ENCODE data around the gene ADAMTSL2.

Gene ADAMTSL2

GRCh38 chr9:133534346-133535291 lies at the start of gene ADAMTSL2:
TSS of gene ADAMTSL2 (plus strand) at chr9:133534704. CDS start at chr9:133536713, 2,009 bp downstream.
- no peak for DNase-seq (ENCODE audit: low read depth)

GRCh38 chr9:133485531-133486260 lies 48.8 kb upstream of the ADAMTSL2 start:
- no peak for DNase-seq (ENCODE audit: low read depth)

GRCh38 chr9:133487331-133487725 lies 47.2 kb upstream of the ADAMTSL2 start:
- DNase-seq (ENCODE audit: low read depth) = no peak

- no peak for DNase-seq (ENCODE audit: low read depth)
Observed at GRCh38 chr9:133488686-133489252, 45.7 kb upstream of the ADAMTSL2 start.

- DNase-seq (ENCODE audit: low read depth) = no peak
Observed at GRCh38 chr9:133489253-133490190, 45.0 kb upstream of the ADAMTSL2 start.

- DNase-seq (ENCODE audit: low read depth) = no peak
Observed at GRCh38 chr9:133490201-133490681, 44.3 kb upstream of the ADAMTSL2 start.

GRCh38 chr9:133490865-133491655 lies 43.4 kb upstream of the ADAMTSL2 start:
- DNase-seq (ENCODE audit: low read depth) = no peak

GRCh38 chr9:133491656-133491925 lies 42.9 kb upstream of the ADAMTSL2 start:
- DNase-seq (ENCODE audit: low read depth) = no peak

- DNase-seq (ENCODE audit: low read depth) = no peak
Observed at GRCh38 chr9:133492061-133493021, 42.2 kb upstream of the ADAMTSL2 start.

- DNase-seq (ENCODE audit: low read depth) = no peak
Observed at GRCh38 chr9:133493428-133493827, 41.1 kb upstream of the ADAMTSL2 start.

- DNase-seq (ENCODE audit: low read depth) = no peak
Observed at GRCh38 chr9:133493845-133494540, 40.5 kb upstream of the ADAMTSL2 start.

GRCh38 chr9:133494636-133495326 lies 39.7 kb upstream of the ADAMTSL2 start:
- DNase-seq (ENCODE audit: low read depth) = no peak

GRCh38 chr9:133495327-133496293 lies 38.9 kb upstream of the ADAMTSL2 start:
- DNase-seq (ENCODE audit: low read depth) = no peak

- DNase-seq (ENCODE audit: low read depth) = no peak
Observed at GRCh38 chr9:133496861-133497842, 37.4 kb upstream of the ADAMTSL2 start.

- no peak for DNase-seq (ENCODE audit: low read depth)
Observed at GRCh38 chr9:133499132-133499891, 35.2 kb upstream of the ADAMTSL2 start.

Measured in stimulated activated CD8-positive, alpha-beta memory T cell treated with anti-CD3 and anti-CD28 coated beads, Interleukin-7, amount 100 ng/mL, for 24 hours (primary cell).